A204.1 (cell line): Measurements from ENCODE around the gene KLF5.
"Not testable (repeated sequence)": the region's sequence is repeated elsewhere in the genome, so short reads cannot be mapped to it uniquely, and the experiment has no call there.

Experiments used
- FAIRE-seq: peaks from 2 replicates; lab custom pipeline; 2012; peaks lifted over from hg19 to GRCh38; lab: Jason Lieb, UNC

Gene KLF5

DNA sequence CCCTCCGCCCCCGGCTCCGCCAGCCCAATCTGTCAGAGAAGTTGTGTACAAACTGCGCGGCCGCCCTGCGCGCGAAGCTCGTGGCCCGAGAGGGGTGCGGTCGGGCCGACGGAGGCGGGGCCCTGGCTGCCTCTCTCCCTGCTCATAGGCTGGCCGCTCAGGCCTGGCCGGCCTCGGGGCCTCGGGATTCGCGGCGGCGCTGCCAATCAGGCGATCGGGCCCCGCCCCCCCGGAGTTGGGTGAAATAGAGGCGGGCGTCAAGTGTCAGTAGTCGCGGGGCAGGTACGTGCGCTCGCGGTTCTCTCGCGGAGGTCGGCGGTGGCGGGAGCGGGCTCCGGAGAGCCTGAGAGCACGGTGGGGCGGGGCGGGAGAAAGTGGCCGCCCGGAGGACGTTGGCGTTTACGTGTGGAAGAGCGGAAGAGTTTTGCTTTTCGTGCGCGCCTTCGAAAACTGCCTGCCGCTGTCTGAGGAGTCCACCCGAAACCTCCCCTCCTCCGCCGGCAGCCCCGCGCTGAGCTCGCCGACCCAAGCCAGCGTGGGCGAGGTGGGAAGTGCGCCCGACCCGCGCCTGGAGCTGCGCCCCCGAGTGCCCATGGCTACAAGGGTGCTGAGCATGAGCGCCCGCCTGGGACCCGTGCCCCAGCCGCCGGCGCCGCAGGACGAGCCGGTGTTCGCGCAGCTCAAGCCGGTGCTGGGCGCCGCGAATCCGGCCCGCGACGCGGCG is at the start of gene KLF5:
KLF5 (plus strand) TSS at position 270 of the 724 bp plus-strand sequence; CDS start at position 593, 323 bp downstream.
- no peak for FAIRE-seq

- no peak for FAIRE-seq
Measured at GRCh38 chr13:73011751-73012150, 47.1 kb upstream of the KLF5 start.

GRCh38 chr13:73015805-73016204 is 43.0 kb upstream of the KLF5 start:
- FAIRE-seq = peak; percentile 3

- no peak for FAIRE-seq
Measured at GRCh38 chr13:73018336-73018735, 40.5 kb upstream of the KLF5 start.

DNA sequence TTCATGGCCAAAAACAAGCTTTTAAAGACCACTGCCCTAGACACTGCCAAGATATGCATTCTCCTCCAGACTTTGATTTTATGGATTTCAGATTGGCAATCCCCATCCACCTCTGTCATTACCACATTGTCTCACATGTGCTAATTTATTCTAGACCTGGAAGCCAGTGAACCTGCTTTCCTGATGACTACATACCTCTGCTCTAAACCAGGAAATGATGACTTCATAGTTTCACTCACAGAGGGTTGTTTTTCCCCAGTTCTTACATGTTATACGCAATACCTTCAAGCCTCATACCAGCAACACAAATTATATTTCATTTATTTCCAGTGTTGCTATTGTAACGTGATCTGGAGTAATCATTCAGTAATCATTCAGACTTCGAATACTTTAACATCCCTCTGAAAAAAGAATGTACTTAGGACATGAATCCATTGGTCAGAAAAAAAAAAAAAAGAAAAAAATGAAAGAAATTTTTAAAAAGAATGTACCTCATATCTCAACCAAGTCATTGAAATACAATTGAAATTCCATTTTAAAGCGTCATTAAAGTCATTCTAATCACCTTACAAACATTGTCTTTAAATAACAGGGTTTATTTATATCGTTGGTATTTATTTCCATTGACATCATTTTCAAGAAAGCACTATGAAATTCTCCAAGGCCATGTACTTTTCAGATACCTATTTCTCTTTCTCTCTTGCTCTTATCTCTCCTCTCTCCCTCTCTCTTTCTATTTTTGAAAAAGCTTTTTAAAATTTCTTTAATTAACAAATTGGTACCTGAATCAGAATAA is 33.4 kb upstream of the KLF5 start:
- FAIRE-seq = no peak

GRCh38 chr13:73034901-73035300 is 23.9 kb upstream of the KLF5 start:
- no peak for FAIRE-seq

- FAIRE-seq = no peak
Measured at GRCh38 chr13:73035660-73036059, 23.1 kb upstream of the KLF5 start.

- no peak for FAIRE-seq
Measured at GRCh38 chr13:73036566-73036965, 22.2 kb upstream of the KLF5 start.

- no peak for FAIRE-seq
Measured at GRCh38 chr13:73038064-73038463, 20.7 kb upstream of the KLF5 start.

DNA sequence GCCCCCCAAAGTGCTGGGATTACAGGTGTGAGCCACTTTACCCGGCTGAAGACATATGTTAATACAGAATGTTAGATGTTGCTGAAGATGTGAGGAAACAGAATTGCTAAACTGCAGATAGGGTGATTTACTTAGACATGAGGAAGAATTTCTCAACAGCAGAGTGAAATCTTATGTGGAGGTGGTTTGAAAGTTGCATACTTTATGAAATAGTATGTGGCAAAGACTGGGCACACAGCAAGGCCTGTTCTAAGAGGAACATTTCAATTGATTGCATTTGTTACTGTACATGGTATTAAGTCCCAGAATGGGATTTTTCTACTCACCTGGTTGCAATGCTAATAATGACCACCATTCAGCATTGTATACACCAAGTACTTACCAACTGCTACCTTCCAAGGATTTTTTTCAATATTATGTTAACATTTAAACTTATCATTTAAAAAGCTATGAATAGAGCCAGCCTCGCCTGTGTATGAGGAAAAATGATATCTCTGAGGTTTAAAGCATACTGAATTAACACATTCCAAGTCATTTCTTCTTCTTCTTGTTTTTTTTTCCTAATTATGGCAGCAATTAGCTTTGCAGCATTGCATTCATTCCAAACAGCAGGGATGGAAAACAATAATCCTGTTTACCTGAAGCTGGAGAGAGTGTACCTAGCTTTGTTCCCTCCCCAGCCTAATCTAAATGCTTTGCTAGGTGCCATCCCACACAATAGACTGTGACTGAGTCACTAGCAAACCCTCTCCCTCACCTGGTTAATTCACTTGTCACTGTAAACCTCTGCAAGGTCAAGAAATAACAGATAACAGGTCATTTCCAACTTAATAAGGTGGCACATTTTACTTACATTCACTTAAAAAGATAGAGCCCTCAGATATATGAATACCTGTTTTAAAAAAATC is 19.4 kb upstream of the KLF5 start:
- FAIRE-seq = no peak

GRCh38 chr13:73040484-73040883 is 18.3 kb upstream of the KLF5 start:
- no peak for FAIRE-seq

DNA sequence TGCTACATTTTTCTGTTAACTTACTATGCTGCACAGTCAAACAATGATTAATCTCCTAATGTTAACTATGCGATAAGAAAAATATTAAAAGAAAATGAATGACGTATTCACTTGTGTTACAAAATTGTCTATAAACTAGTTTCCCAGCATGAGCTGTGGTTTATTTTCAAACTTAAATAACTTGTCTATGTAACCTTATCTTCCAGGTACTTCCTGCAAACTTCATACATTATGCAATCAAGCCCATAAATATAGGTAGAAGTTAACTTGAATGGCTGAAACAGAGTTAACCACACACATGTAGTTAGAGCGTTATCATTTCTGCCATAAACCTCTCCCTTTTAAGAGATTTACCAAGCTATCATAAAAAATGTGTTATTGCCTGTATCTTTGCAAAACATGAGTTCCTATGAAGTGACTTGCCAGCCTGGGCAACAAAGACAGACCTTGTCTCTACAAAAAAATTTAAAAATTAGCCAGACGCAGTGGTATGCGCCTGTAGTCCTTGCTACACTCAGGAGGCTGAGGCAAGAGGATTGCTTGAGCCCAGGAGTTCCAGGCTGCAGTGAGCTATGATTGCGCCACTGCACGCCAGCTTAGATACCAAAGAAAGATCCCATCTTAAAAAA is 17.7 kb upstream of the KLF5 start:
- no peak for FAIRE-seq

- FAIRE-seq = no peak
Measured at GRCh38 chr13:73045031-73045430, 13.8 kb upstream of the KLF5 start.

GRCh38 chr13:73048615-73049014 is 10.2 kb upstream of the KLF5 start:
- FAIRE-seq = not testable (repeated sequence)

GRCh38 chr13:73054712-73055111 is 4.1 kb upstream of the KLF5 start:
- FAIRE-seq = no peak

DNA sequence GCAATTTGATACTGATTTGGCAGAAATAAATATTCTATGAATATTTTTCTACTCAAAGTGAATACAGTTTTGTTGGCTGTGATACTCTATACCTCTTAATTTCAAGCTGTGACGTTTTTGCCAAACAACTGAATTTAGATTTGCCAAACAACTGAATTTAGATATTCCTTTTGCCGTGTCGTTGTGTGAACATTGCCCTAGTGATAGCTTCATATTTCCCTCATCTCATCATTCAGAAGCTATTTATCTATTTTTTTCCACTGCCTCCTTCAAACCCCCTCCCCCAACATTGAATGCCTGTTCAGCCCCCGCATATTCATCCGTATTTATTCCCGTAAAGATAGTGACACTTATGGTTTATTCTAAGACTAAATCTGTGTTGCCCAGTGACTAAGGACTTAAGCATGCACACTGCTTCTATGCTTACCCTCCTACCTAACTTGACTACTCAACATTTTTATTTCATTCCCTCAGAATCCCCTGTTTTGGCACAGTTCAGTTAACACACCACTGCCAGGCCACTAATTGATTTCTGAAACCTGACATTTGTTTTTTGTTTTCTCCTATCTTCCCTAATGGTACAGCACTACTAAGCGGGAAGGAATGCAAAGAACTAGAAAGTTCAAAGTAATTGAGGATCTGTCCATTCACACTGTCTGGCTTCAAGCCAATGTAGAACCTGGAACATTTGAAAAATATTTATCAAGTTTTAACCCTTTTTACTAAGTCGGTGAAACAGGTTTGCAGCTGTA is 2.8 kb upstream of the KLF5 start:
- FAIRE-seq = no peak

GRCh38 chr13:73056565-73056962 is 2.2 kb upstream of the KLF5 start:
- FAIRE-seq = no peak

DNA sequence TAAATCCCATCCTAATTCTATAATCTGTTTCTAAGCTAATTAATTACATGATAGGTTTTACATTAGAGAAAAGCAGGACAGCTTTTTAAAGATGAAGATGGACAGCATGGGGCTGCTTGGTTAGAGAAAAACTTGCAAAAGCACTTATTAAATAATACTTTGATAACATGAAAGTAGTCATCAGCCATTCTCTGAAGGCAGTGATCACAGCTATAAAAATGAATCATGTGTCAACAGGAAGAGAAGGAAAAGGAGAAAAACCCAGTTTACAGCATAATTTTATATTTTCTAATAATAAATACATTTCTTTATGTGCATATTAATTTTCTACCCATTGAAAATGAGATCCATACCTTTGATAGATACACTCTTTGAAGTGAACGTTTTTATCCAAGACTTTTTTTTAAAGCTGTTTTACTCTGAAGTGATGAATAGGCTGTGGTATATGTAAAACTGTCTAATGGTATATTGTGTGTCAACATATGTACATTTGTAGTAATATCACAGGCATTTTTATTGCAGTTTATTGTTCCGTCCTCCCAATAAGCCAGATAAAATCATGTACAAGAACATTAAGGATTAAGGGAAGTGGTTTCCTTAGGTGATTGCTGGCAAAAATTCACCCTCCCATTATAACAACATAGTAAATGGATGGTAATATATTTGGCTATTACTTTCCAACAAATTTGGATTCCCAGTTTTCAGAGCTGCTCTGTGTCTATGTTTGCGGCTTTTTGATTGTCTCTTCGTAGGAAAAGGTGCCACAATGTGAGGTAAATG is 1.3 kb upstream of the KLF5 start:
- no peak for FAIRE-seq

GRCh38 chr13:73058064-73058313 is 816 bp upstream of the KLF5 start:
- FAIRE-seq = no peak

GRCh38 chr13:73058432-73058735 is 421 bp upstream of the KLF5 start:
- no peak for FAIRE-seq
